ENCODE data around the gene CAPS. TPM values are rescaled to one million over a fixed set of nuclear protein-coding genes. Genes with fewer than 3 reads are reported as not detected.

Gene CAPS
- total RNA-seq, 1 donor from 2014 or later, result 8.2 TPM

- H3K36me3 ChIP-seq (ENCODE audit: control insufficient read depth, insufficient read depth, low read length), result peaks cover 21% of the 10 kb centered on the region
- no peak overlapping the region for H3K4me3 ChIP-seq (ENCODE audit: low read depth, low read length)
- DNase-seq (ENCODE audit: low read depth), result no peak
- H3K27me3 ChIP-seq (ENCODE audit: control insufficient read depth, insufficient read depth, low read length), result no peaks in the 10 kb centered on the region
- no peak for TF ChIP-seq CTCF (IDR thresholded peaks at IDR 0.05; ENCODE audit: insufficient read depth, low read length, severe bottlenecking)
- FAIRE-seq, result no peak
Measured at GRCh38 chr19:5914946-5915781, 1.1 kb downstream of the CAPS start.

- no peaks in the 10 kb centered on the region for H3K27me3 ChIP-seq (ENCODE audit: control insufficient read depth, insufficient read depth, low read length)
- peaks cover 22% of the 10 kb centered on the region for H3K36me3 ChIP-seq (ENCODE audit: control insufficient read depth, insufficient read depth, low read length)
- no peak overlapping the region for H3K4me3 ChIP-seq (ENCODE audit: low read depth, low read length)
- DNase-seq (ENCODE audit: low read depth), result no peak
- FAIRE-seq, result no peak
- no peak for TF ChIP-seq CTCF (IDR thresholded peaks at IDR 0.05; ENCODE audit: insufficient read depth, low read length, severe bottlenecking)
Measured at GRCh38 chr19:5915782-5916165, 1.7 kb downstream of the CAPS start.

GRCh38 chr19:5916181-5916708, 2.2 kb downstream of the CAPS start:
- Histone ChIP-seq H3K36me3 (ENCODE audit: control insufficient read depth, insufficient read depth, low read length) (peaks cover 25% of the 10 kb centered on the region), H3K4me3 (ENCODE audit: low read depth, low read length) (no peak overlapping the region), H3K27me3 (ENCODE audit: control insufficient read depth, insufficient read depth, low read length) (no peaks in the 10 kb centered on the region)
- no peak for DNase-seq (ENCODE audit: low read depth)
- no peak for TF ChIP-seq CTCF (IDR thresholded peaks at IDR 0.05; ENCODE audit: insufficient read depth, low read length, severe bottlenecking)
- no peak for FAIRE-seq

GRCh38 chr19:5917431-5918107, 3.5 kb downstream of the CAPS start:
- peaks cover 25% of the 10 kb centered on the region for H3K36me3 ChIP-seq (ENCODE audit: control insufficient read depth, insufficient read depth, low read length)
- H3K4me3 ChIP-seq (ENCODE audit: low read depth, low read length), result no peak overlapping the region
- DNase-seq (ENCODE audit: low read depth) (no peak), FAIRE-seq (no peak)
- H3K27me3 ChIP-seq (ENCODE audit: control insufficient read depth, insufficient read depth, low read length), result no peaks in the 10 kb centered on the region
- TF ChIP-seq CTCF (IDR thresholded peaks at IDR 0.05; ENCODE audit: insufficient read depth, low read length, severe bottlenecking), result no peak

- no peak for TF ChIP-seq CTCF (IDR thresholded peaks at IDR 0.05; ENCODE audit: insufficient read depth, low read length, severe bottlenecking)
- FAIRE-seq (no peak), DNase-seq (ENCODE audit: low read depth) (no peak)
Measured at GRCh38 chr19:5918463-5919079, 4.5 kb downstream of the CAPS start.

More at GRCh38 chr19:5918463-5919079, 4.5 kb downstream of the CAPS start:
- H3K36me3 ChIP-seq (ENCODE audit: control insufficient read depth, insufficient read depth, low read length), result peaks cover 25% of the 10 kb centered on the region
- no peak overlapping the region for H3K4me3 ChIP-seq (ENCODE audit: low read depth, low read length)
- no peaks in the 10 kb centered on the region for H3K27me3 ChIP-seq (ENCODE audit: control insufficient read depth, insufficient read depth, low read length)
